HG03108 (cell line): ENCODE measurements around the gene LRP6.
"Not testable (repeated sequence)": the region's sequence is repeated elsewhere in the genome, so short reads cannot be mapped to it uniquely, and the experiment has no call there.

Experiments
- ATAC-seq: cut with Tn5 transposase; IDR thresholded peaks from one replicate; pipeline ENCODE4 v1.9.1; 2021; ENCODE audit warnings: moderate library complexity; ENCODE audit not compliant: unreplicated experiment

The LRP6 gene

GRCh38 chr12:12127304-12127703 lies 139.5 kb downstream of the LRP6 start:
- ATAC-seq, result no peak

DNA sequence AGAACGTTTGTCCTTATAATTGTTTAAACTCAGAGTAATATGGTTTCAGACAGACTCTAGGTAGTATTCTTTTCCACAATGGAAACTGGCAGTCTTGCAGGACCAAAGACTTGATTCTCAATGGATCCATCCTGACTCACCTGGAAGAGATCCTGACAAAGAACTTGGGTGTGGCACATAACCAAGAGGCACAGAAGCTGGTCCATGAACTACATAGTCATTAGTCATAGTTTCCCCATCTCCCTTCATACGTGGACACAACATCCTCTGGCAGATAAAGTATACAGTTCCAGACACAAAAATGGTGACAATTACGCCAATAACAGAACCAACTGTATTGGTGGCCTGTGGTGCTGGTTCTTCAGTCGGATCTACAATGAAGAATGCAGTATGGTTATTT lies 140.3 kb downstream of the LRP6 start:
- ATAC-seq, result no peak

DNA sequence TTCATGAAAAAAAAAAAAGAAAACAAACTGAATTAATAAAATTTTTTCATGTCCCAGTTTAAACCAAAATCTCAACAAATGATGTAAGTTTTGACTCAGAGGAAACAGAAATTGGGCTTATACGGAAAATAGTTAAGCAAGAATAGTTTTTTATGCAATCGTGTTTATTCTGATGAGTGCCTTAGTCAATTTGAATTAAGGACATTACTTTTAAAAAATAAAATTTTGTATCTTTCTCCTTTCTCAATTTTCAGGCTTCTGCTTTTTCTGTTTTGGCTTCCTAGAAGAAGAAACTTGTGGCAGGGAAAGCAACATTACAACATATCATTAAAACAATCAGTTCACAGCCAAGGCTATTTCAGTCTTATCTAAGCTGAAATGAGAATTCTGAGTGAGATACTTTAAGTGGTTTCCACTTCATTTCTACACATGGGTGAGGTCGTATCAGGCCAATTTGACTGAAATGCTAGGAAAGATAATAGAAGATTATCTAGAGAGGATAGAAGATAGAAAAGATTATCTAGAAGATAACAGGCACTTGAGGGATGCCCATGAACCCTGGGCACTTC lies 143.7 kb downstream of the LRP6 start:
- no peak for ATAC-seq

DNA sequence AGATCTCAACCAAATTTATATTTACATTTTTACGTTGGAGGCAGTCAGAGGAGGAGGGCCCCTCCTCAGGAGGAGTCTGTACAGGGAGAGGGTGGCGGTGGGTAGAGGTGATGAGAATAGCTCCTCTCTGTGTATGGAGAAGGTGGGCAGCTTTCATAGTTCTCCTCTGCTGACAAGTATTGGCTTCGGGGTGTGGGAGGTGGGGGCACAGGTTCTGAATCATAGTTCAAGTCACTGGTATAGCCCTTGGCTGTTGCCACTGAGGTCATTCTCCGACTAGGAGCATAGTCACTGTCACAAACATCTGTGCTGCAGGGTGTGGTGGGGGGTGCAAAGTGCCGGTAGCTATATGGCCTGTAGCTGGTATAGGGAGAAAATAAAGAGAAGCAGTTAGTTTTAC lies 145.8 kb downstream of the LRP6 start:
- ATAC-seq, result no peak

DNA sequence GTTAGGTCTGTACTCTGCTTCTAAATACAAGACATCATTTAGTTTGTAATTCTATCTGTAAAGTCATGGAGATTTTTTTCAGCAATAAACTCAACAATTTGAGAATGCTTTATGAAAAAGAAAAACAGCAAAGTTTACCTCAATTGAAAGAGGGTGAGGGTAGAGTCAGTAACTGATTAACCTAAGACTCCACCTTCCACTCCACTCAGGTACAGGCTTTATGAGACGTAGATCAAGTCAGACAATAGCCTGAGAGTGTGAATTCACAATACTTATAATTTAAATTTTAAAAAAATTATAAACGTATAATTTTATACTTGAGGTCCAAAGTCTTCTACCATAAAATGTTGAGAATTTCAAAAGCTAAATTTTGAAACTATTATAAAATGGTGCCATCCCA lies 150.2 kb downstream of the LRP6 start:
- ATAC-seq, result no peak

GRCh38 chr12:12115514-12115913 lies 151.3 kb downstream of the LRP6 start:
- ATAC-seq, result no peak

DNA sequence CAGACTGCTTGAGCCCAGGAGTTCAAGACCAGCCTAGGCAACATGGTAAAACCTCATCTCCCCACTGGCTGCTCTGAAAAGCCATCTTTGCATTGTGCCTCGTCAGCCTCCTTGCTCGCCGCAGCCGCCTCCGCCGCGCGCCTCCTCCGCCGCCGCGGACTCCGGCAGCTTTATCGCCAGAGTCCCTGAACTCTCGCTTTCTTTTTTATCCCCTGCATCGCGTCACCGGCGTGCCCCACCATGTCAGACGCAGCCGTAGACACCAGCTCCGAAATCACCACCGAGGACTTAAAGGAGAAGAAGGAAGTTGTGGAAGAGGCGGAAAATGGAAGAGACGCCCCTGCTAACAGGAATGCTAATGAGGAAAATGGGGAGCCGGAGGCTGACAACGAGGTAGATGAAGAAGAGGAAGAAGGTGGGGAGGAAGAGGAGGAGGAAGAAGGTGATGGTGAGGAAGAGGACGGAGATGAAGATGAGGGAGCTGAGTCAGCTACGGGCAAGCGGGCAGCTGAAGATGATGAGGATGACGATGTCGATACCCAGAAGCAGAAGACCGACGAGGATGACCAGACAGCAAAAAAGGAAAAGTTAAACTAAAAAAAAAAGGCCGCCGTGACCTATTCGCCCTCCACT lies 155.8 kb downstream of the LRP6 start:
- ATAC-seq, result not testable (repeated sequence)

GRCh38 chr12:12108441-12109058 lies 158.3 kb downstream of the LRP6 start:
- ATAC-seq, result no peak

GRCh38 chr12:12107678-12108077 lies 159.2 kb downstream of the LRP6 start:
- no peak for ATAC-seq

- ATAC-seq, result no peak
Observed at GRCh38 chr12:12099102-12099501, 167.7 kb downstream of the LRP6 start.

DNA sequence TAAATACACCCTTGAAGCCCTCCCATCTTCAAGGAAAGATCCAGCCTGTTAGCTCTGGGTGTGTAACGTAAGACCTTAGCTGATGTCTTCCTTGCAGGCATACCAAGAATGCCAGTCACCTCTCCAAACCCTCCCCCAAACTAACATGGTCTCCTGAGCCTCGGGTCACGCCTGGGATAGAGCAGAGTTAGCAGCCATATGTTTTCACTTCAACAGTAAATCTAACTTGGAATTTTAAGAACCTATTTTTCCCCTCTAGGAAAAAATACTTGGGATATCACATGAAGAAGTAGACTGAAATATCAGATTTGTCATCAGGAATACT lies 168.2 kb downstream of the LRP6 start:
- no peak for ATAC-seq

DNA sequence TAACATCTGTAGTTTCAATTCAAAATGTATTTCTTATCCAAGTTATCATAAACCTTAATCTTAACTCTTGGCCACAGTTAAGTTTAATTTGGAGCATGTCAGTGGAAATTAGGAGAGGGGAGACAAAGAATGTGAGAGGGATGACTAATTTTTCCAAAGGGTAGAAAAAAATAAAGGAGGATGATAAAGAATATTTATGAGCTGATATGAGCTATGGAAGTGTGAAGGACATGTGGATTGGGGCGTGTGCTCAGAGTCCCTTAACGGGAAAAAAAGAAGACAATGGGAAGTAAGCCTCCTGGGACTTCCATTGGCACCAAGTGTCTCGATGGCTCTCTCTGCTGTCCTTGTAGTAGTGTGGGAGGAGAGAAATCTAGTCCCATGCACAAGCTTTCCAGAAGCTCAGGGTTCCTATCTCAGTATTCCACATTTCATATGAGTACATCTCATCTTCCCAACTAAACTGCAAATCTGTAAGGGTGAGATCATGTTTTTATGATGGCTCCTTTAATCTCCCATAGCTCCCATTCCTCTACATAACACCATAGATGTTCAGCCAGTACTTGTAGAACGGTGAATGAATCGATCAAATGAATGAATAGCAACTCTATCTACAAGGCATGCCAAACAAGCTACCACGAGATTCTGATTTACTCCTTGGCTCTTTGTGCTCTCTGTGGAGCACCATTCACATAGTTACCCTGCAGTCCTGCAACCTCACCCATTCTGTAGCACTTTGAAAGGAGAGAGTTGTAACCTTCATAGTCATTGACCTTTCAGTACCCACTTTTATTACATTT lies 168.8 kb downstream of the LRP6 start:
- ATAC-seq, result no peak

DNA sequence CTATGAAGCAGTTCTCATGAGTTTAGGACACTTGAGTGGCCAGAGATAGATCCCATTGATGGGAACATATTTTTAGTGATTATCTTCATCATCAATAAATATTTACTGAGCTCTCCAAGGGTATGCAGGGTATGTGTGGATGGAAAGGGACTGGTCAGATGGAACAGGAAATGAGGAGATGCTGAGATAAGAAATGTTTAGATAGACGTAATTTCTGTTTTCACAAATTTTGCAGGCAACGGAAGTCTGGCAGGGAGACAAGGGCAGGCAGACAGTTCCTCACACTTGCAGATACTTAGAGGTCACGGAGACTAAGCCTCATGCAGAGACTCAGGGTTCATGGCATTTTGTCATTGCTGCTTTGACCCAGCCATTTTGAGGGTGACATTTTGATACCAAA lies 171.8 kb downstream of the LRP6 start:
- ATAC-seq, result no peak

DNA sequence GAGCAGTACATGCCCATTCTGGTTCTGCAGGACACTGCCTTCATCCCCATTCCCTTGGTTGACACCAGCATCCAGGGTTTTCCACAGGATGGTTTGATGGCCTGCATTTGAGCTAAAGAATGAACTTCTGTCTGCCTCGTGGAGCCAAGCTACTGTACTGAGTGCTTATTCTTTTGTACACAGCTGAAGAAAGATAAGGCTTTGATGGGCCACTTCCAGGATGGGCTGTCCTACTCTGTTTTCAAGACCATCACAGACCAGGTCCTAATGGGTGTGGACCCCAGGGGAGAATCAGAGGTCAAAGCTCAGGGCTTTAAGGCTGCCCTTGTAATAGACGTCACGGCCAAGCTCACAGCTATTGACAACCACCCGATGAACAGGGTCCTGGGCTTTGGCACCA lies 172.4 kb downstream of the LRP6 start:
- ATAC-seq, result no peak

- no peak for ATAC-seq
Observed at GRCh38 chr12:12091977-12092663, 174.7 kb downstream of the LRP6 start.

- ATAC-seq, result no peak
Observed at GRCh38 chr12:12091071-12091470, 175.8 kb downstream of the LRP6 start.

DNA sequence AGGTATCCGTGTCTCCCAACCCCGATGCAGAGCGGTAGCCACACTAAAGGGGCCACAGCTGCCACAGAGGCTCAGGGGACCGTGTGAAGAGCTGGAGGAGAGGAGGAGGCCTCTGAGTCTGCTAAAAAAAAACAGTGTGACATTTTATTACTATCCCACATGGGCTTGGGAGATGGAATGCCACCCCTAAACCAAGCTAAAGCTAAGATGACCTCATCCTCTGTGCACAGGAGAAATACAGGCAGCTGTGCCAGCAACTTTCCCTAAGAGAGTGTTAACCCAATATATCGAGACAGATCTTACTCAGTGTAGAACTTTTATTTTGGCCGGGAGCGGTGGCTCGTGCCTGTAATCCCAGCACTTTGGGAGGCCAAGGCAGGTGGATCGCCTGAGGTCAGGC lies 178.1 kb downstream of the LRP6 start:
- no peak for ATAC-seq

GRCh38 chr12:12088147-12088546 lies 178.7 kb downstream of the LRP6 start:
- ATAC-seq, result no peak

- no peak for ATAC-seq
Observed at GRCh38 chr12:12087693-12088034, 179.2 kb downstream of the LRP6 start.

GRCh38 chr12:12086973-12087692 lies 179.7 kb downstream of the LRP6 start:
- no peak for ATAC-seq

GRCh38 chr12:12086362-12086761 lies 180.5 kb downstream of the LRP6 start:
- no peak for ATAC-seq
